ENCODE measurements around the gene TRIM26.
"Not testable (repeated sequence)": the region's sequence is repeated elsewhere in the genome, so short reads cannot be mapped to it uniquely, and the experiment has no call there.

TRIM26 gene

GRCh38 chr6:30169658-30170614, 43.3 kb downstream of the TRIM26 start:
- peak; percentile 70 for DNase-seq

DNA sequence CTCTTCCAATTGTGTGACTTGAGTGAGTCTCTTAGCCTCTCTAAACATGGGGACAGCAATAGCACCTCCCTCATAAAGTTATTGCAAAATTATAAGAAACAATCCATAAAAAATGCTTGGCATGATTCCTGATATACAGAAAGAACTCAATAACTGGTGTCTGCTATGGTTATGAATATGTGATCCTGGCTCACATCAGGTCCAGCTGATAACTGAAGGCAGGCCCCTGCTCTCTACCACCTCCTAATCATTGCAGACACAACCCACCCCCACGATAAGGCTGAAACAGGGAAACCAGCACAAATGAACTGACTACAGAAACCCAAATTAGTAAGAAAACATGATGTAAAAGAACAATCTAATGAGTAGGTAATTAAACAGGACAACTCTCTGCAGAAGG, 44.5 kb downstream of the TRIM26 start:
- DNase-seq, result no peak

- DNase-seq, result no peak
Observed at GRCh38 chr6:30167101-30167500, 46.1 kb downstream of the TRIM26 start.

GRCh38 chr6:30165238-30165637, 48.0 kb downstream of the TRIM26 start:
- DNase-seq, result not testable (repeated sequence)

- no peak for DNase-seq
Observed at GRCh38 chr6:30164714-30165113, 48.5 kb downstream of the TRIM26 start.

- no peak for DNase-seq
Observed at GRCh38 chr6:30163918-30164654, 49.1 kb downstream of the TRIM26 start.

DNA sequence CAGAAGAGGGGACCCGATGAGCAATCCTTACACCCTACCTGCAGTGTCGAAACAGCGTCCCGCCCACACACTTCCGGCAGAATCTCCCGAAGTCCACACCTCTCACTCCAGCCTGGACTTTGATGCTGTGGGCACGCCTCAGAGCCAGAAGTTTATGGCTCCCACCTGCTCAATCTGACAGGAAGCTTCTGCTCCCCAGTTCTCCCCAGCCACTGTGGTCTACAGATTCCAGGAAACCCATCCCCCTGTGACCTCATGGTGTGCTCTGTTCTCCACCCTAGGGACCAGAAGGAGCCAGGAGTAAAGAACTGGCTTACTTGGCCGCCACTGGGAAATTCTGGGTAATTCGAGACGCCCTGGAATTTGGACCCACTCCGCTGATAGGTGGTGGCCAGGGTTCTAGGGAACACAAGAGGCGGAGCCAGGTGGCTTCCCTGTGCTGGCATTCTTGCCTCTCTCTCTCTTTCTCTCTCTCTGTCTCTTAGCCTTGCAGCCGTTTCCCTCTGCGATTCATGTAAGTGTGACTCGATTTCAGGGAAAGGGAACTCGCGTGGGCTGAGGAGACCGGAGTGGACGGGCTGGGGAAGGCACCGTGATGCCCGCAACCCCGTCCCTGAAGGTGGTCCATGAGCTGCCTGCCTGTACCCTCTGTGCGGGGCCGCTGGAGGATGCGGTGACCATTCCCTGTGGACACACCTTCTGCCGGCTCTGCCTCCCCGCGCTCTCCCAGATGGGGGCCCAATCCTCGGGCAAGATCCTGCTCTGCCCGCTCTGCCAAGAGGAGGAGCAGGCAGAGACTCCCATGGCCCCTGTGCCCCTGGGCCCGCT, 49.9 kb downstream of the TRIM26 start, which contains the start of gene TRIM15:
TRIM15 (plus strand) TSS at position 457 of the 828 bp plus-strand sequence; CDS start at position 596, 139 bp downstream.
- no peak for DNase-seq

- no peak for DNase-seq
Observed at GRCh38 chr6:30162265-30163089, 50.7 kb downstream of the TRIM26 start.

GRCh38 chr6:30160785-30161531, 52.2 kb downstream of the TRIM26 start, which contains the start of gene TRIM10:
TSS of gene TRIM10 (minus strand) at chr6:30161211. CDS start at chr6:30160858, 353 bp downstream.
- DNase-seq, result no peak

GRCh38 chr6:30160008-30160784, 53.0 kb downstream of the TRIM26 start:
- no peak for DNase-seq

GRCh38 chr6:30158475-30159040, 54.6 kb downstream of the TRIM26 start:
- DNase-seq, result no peak

- no peak for DNase-seq
Observed at GRCh38 chr6:30157999-30158398, 55.2 kb downstream of the TRIM26 start.

DNA sequence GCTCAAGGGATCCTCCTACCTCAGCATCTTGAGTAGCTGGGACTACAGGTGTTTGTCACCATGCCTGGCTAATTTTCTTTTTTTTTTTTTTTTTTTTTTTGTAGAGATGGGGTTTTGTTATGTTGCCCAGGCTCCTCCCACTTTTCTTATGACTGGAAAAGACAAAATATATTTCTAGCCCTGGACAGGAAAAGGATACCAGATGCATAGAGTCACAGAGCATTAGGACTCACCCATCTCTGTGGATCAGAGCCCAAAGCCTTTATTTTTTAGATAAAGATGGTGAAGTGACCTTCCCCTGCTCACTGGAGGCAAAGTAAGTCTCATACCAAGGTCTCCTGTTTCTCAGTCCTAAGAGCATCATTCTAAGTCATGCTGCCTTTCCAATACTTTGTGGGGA, 55.6 kb downstream of the TRIM26 start:
- DNase-seq, result no peak

GRCh38 chr6:30156774-30157173, 56.4 kb downstream of the TRIM26 start:
- DNase-seq, result no peak

DNA sequence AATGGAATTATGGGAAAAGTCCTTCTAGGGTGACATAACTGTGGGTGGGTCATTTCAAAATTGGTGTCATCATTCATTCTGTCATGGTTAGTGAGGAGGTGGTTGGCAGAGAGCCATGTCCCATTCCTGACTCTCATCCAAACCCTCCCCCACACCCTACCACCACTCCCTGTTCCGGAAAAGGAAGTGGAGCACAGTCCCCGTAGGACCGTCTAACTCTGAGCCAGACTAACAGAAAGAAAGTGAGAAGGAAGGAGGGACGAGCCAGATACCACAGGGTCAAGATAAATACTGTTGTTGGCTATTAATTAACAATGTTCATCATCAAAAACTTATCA, 57.0 kb downstream of the TRIM26 start:
- DNase-seq, result no peak

GRCh38 chr6:30155520-30156261, 57.5 kb downstream of the TRIM26 start:
- no peak for DNase-seq

GRCh38 chr6:30154709-30155519, 58.3 kb downstream of the TRIM26 start:
- DNase-seq, result no peak

DNA sequence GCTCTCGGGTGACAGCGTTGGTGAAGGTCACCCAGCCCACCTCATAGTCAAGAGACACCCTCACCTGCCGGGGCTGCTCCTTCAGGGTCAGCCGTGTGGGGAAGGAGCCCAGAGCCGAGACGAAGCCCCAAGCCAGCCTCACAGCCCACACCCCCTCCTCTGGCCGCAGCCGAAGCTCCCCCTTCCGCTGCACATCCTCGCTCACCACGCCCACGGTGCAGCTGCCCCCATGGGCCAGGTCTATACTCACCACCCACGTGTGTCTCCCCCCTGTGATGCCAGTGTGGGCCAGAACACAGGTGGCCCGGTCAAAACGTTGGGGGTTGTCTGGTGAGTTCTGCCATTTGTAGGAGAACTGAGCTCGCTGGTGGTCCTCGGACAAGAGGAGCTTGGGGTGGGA, 59.1 kb downstream of the TRIM26 start:
- no peak for DNase-seq
